Neural crest cell (in vitro differentiated cells): Measurements from ENCODE around the gene GLG1. TPM values are rescaled to one million over a fixed set of nuclear protein-coding genes. Genes with fewer than 3 reads are reported as not detected.

Source experiments
- DNase-seq: peaks from one replicate; pipeline ENCODE4 v3.0.0; 2021; ENCODE audit warnings: low read depth, mixed read lengths, low spot score
- H3K27ac Mint-ChIP-seq: one replicate; pipeline ENCODE4 v1.8.0; 2021; ENCODE audit warnings: mild to moderate bottlenecking, mixed read lengths; ENCODE audit not compliant: unreplicated experiment
- H3K27me3 Mint-ChIP-seq: 2 replicates; pipeline ENCODE4 v1.8.0; 2021; ENCODE audit warnings: low read depth, mild to moderate bottlenecking, mixed read lengths
- H3K36me3 Mint-ChIP-seq: 2 replicates; pipeline ENCODE4 v1.8.0; 2021; ENCODE audit warnings: low read depth, mild to moderate bottlenecking, mixed read lengths
- H3K4me1 Mint-ChIP-seq: 2 replicates; pipeline ENCODE4 v1.8.0; 2021; ENCODE audit warnings: mixed read lengths
- H3K4me3 Mint-ChIP-seq: one replicate; pipeline ENCODE4 v1.8.0; 2021; ENCODE audit warnings: mild to moderate bottlenecking, mixed read lengths
- H3K9me3 Mint-ChIP-seq: 2 replicates; pipeline ENCODE4 v1.8.0; 2021; ENCODE audit warnings: mixed read lengths
- total RNA-seq: library from RNA; stranded (reverse); gene quantifications from 2 replicates; pipeline ENCODE4 v1.2.1, GENCODE V29; 2021
- TF ChIP-seq, protein P1 (sequence below): fragments of 200-600 bp; sonication (generic); conservative IDR thresholded peaks from 2 replicates; pipeline ENCODE4 v1.5.0; 2021; ENCODE audit warnings: antibody characterized with exemption, mild to moderate bottlenecking

GLG1 gene
- total RNA-seq, 1 donor from 2014 or later = 117 TPM

DNA sequence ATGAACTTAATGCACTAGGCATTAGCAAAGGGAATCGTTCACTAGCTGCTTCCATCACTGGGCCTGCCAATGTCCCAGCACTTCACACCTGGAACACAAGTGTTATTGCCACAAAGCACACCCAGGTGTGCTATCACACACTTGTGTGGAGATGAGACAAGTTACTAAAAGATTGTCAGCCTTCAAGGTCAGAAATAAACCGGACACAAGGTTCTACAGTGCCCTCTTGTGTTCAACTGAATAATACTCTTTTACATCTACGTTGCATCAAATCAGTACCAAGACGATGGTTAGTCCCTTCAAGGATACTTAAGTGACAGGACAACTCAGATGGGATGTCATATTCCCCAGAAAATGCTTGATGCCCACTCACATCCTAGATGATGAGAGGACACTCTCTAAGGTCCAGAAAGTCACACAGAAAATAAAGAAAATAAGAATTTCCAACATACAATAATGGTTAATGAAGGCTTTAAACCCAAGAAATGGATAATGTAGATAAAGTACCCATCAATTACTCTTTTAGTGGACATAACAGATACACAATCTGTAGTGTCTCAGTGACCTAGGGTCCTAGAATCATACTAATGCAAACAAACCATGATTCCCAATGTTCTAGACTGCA is 16.4 kb upstream of the GLG1 start:
- Mint-ChIP-seq H3K4me3 (no peak overlapping the region), H3K27ac (no peak overlapping the region), H3K9me3 (no peaks in the 10 kb centered on the region), H3K4me1 (peaks cover 4% of the 10 kb centered on the region), H3K36me3 (peaks cover 9% of the 10 kb centered on the region), H3K27me3 (no peaks in the 10 kb centered on the region)
- no peak for DNase-seq
- TF ChIP-seq, protein P1, sequence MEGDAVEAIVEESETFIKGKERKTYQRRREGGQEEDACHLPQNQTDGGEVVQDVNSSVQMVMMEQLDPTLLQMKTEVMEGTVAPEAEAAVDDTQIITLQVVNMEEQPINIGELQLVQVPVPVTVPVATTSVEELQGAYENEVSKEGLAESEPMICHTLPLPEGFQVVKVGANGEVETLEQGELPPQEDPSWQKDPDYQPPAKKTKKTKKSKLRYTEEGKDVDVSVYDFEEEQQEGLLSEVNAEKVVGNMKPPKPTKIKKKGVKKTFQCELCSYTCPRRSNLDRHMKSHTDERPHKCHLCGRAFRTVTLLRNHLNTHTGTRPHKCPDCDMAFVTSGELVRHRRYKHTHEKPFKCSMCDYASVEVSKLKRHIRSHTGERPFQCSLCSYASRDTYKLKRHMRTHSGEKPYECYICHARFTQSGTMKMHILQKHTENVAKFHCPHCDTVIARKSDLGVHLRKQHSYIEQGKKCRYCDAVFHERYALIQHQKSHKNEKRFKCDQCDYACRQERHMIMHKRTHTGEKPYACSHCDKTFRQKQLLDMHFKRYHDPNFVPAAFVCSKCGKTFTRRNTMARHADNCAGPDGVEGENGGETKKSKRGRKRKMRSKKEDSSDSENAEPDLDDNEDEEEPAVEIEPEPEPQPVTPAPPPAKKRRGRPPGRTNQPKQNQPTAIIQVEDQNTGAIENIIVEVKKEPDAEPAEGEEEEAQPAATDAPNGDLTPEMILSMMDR = peak; percentile 74

DNA sequence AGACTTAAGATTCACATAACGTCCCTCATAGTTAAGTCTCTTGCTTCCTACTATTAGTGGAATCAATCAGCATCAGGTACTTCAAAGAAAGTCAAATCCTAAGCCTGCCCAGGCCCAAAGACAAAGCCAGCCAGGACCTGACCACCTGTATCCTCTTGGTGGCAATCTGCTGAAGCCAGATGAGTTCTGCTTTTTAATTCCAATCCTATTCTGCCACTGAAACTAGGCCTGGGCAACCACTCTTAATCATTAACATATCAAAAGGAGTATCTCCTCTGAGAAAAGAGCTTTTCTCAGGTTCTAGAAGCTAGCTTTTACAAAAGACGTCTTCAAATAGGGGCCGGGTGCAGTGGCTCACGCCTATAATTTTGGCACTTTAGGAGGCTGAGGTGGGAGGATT is 15.1 kb upstream of the GLG1 start:
- Mint-ChIP-seq H3K27me3 (no peaks in the 10 kb centered on the region), H3K36me3 (peaks cover 9% of the 10 kb centered on the region), H3K27ac (no peak overlapping the region), H3K4me3 (no peak overlapping the region), H3K9me3 (no peaks in the 10 kb centered on the region), H3K4me1 (peaks cover 4% of the 10 kb centered on the region)
- TF ChIP-seq, protein P1 = no peak
- DNase-seq = no peak

DNA sequence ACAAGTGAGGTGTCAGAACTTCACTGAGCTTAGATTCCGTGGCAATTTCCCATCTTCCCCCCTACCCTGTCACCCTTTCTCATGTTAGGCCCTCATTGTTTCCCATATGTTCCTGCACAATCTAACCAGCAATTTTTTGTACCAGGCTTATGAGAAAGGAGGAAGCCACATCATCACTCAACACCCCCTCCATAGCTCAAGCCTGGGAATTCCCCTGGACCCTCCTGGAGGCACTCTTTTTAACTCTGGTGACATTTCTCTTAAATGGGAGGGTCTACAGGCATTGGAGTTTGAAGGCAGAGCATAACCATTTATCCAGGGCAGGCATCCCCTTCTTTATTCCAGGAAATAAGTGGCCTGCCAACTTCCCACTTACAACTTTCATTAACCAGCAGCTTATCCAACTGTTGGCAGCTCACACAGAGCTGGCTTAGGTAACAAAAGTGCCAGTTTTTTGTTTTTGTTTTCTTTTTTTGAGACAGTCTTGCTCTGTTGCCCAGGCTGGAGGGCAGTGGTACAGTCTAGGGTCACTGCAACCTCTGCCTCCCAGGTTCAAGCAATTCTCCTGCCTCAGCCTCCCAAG is 10.4 kb upstream of the GLG1 start:
- Mint-ChIP-seq H3K27me3 (no peaks in the 10 kb centered on the region), H3K27ac (no peak overlapping the region), H3K9me3 (no peaks in the 10 kb centered on the region)

DNA sequence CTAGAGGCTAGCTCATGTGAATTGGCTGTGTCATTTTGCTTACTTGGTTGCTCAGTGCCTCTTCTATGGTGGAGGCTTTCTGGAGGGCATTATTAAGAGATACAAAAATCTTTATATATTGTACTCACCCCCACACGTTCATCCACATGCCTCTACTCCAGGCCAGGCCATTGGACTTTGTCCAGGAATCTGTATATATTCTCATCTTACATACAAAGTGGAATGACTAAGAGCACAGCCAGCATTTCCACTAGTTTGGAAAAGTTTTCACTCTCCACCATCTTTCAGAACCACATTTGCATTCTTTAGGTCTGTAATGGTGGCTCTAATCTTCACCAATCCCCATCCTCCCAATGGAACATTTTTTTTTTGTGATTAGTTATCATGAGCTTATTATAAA is 4.8 kb upstream of the GLG1 start:
- H3K4me1 Mint-ChIP-seq = peaks cover 10% of the 10 kb centered on the region
- peaks cover 2% of the 10 kb centered on the region for H3K36me3 Mint-ChIP-seq
- H3K4me3 Mint-ChIP-seq = peak overlapping the region; percentile 75
- no peaks in the 10 kb centered on the region for H3K27me3 Mint-ChIP-seq
- no peaks in the 10 kb centered on the region for H3K9me3 Mint-ChIP-seq
- TF ChIP-seq, protein P1 = no peak
- DNase-seq = no peak
- no peak overlapping the region for H3K27ac Mint-ChIP-seq

More for the DNA sequence above, 10.4 kb upstream of the GLG1 start:
- no peaks in the 10 kb centered on the region for H3K4me1 Mint-ChIP-seq
- H3K36me3 Mint-ChIP-seq = peaks cover 4% of the 10 kb centered on the region
- TF ChIP-seq, protein P1 = no peak
- H3K4me3 Mint-ChIP-seq = no peak overlapping the region
- no peak for DNase-seq

DNA sequence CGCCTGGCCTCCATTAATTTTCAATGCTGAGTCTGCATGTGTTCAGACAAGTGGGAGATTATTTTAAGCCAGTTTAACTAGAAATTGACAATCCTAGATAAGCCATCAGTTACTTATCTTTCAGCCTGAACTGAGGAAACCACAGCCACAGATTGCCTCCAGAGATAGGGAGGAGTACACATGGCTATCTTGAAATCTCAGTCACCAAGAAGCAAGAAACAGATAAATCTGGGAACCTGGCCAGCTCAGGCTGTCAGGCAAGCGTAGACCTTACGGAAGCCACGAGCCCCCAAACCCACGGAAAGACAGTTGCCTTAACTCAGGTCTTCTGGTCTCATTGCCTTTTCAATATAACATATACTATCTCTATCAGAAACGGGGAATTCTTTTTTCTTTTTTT is 2.0 kb upstream of the GLG1 start:
- Mint-ChIP-seq H3K4me3 (peak overlapping the region; percentile 54), H3K27ac (no peak overlapping the region), H3K4me1 (peaks cover 34% of the 10 kb centered on the region), H3K9me3 (no peaks in the 10 kb centered on the region), H3K27me3 (no peaks in the 10 kb centered on the region), H3K36me3 (peaks cover 2% of the 10 kb centered on the region)
- no peak for DNase-seq
- TF ChIP-seq, protein P1 = no peak
